SK-N-SH treated with all-trans-retinoic acid at 6 μM for 48 hours (cell line): ENCODE data around the gene LANCL2.

Source experiments
- ATAC-seq: fragments of 200-7000 bp; cut with Tn5 transposase; 3 replicates; pipeline ENCODE4 v1.9.1; 2020; ENCODE audit warnings: mild to moderate bottlenecking, moderate library complexity
- ARNTL ChIP-seq: fragments of 450-650 bp; formaldehyde crosslinking; IDR thresholded peaks from 2 replicates; pipeline ENCODE4 v1.5.0; 2020; ENCODE audit warnings: low read depth, mild to moderate bottlenecking, moderate library complexity, borderline replicate concordance
- BACH2 ChIP-seq: fragments of 250-450 bp; sonication (Bioruptor Pico); IDR thresholded peaks from 2 replicates; pipeline ENCODE4 v1.9.0; 2021; ENCODE audit warnings: mild to moderate bottlenecking, borderline replicate concordance
- CREB5 ChIP-seq: fragments of 250-450 bp; sonication (Bioruptor Pico); IDR thresholded peaks from 2 replicates; pipeline ENCODE4 v1.5.1; 2020; ENCODE audit warnings: low read depth, mild to moderate bottlenecking, moderate library complexity
- CSDC2 ChIP-seq: fragments of 250-450 bp; sonication (Bioruptor Pico); IDR thresholded peaks from 2 replicates; pipeline ENCODE4 v1.5.0; 2020; ENCODE audit warnings: mild to moderate bottlenecking, moderate library complexity
- CSRNP3 ChIP-seq: fragments of 250-450 bp; sonication (Bioruptor Pico); IDR thresholded peaks from 2 replicates; pipeline ENCODE4 v1.5.1; 2021; ENCODE audit warnings: mild to moderate bottlenecking, moderate library complexity
- ESRRG ChIP-seq: fragments of 250-450 bp; sonication (Bioruptor Pico); IDR thresholded peaks from 2 replicates; pipeline ENCODE4 v1.6.1; 2021; ENCODE audit warnings: mild to moderate bottlenecking
- GLIS3 ChIP-seq: fragments of 250-450 bp; sonication (Bioruptor Pico); IDR thresholded peaks from 2 replicates; pipeline ENCODE4 v1.5.0; 2020; ENCODE audit warnings: mild to moderate bottlenecking, moderate library complexity
- ISL1 ChIP-seq: fragments of 250-450 bp; sonication (Bioruptor Pico); IDR thresholded peaks from 2 replicates; pipeline ENCODE4 v2.1.2; 2022; ENCODE audit warnings: mild to moderate bottlenecking, moderate library complexity
- OSR1 ChIP-seq: fragments of 250-450 bp; sonication (Bioruptor Pico); IDR thresholded peaks from 2 replicates; pipeline ENCODE4 v1.8.0; 2022; ENCODE audit warnings: moderate library complexity, mild to moderate bottlenecking, inconsistent platforms
- PATZ1 ChIP-seq: fragments of 250-450 bp; sonication (Bioruptor Pico); IDR thresholded peaks from 2 replicates; pipeline ENCODE4 v1.8.0; 2020; ENCODE audit warnings: mild to moderate bottlenecking, moderate library complexity, borderline replicate concordance
- POU6F1 ChIP-seq: fragments of 250-450 bp; sonication (Bioruptor Pico); IDR thresholded peaks from 2 replicates; pipeline ENCODE4 v1.8.0; 2021; ENCODE audit warnings: low read depth, mild to moderate bottlenecking, moderate library complexity, borderline replicate concordance
- PPARA ChIP-seq: fragments of 250-450 bp; sonication (Bioruptor Pico); IDR thresholded peaks from 2 replicates; pipeline ENCODE4 v1.5.0; 2020; ENCODE audit warnings: mild to moderate bottlenecking, borderline replicate concordance
- RARB ChIP-seq: fragments of 250-450 bp; sonication (Bioruptor Pico); IDR thresholded peaks from 2 replicates; pipeline ENCODE4 v1.8.0; 2021; ENCODE audit warnings: mild to moderate bottlenecking, moderate library complexity
- SNAI2 ChIP-seq: fragments of 250-450 bp; sonication (Bioruptor Pico); IDR thresholded peaks from 2 replicates; pipeline ENCODE4 v1.5.0; 2020; ENCODE audit warnings: mild to moderate bottlenecking, moderate library complexity
- TCF4 ChIP-seq: fragments of 250-450 bp; sonication (Bioruptor Pico); IDR thresholded peaks from 2 replicates; pipeline ENCODE4 v1.8.0; 2021; ENCODE audit warnings: mild to moderate bottlenecking, moderate library complexity, borderline replicate concordance
- TOX ChIP-seq: fragments of 250-450 bp; sonication (Bioruptor Pico); IDR thresholded peaks from 2 replicates; pipeline ENCODE4 v1.8.0; 2021; ENCODE audit warnings: mild to moderate bottlenecking, moderate library complexity, borderline replicate concordance
- TSHZ2 ChIP-seq: fragments of 250-450 bp; sonication (Bioruptor Pico); IDR thresholded peaks from 2 replicates; pipeline ENCODE4 v1.5.0; 2020; ENCODE audit warnings: mild to moderate bottlenecking, moderate library complexity
- ZC3H10 ChIP-seq: fragments of 250-450 bp; sonication (Bioruptor Pico); IDR thresholded peaks from 2 replicates; pipeline ENCODE4 v1.5.1; 2021; ENCODE audit warnings: mild to moderate bottlenecking, moderate library complexity
- ZFP3 ChIP-seq: fragments of 250-450 bp; sonication (Bioruptor Pico); IDR thresholded peaks from 2 replicates; pipeline ENCODE4 v1.5.0; 2020; ENCODE audit warnings: mild to moderate bottlenecking, moderate library complexity
- ZFP30 ChIP-seq: fragments of 450-650 bp; formaldehyde crosslinking; IDR thresholded peaks from 2 replicates; pipeline ENCODE4 v1.5.0; 2022; ENCODE audit warnings: mild to moderate bottlenecking, moderate library complexity
- ZNF565 ChIP-seq: fragments of 450-650 bp; formaldehyde crosslinking; conservative IDR thresholded peaks from 2 replicates; pipeline ENCODE4 v1.5.0; 2020; ENCODE audit warnings: low read depth, mild to moderate bottlenecking, moderate library complexity
- ZNF70 ChIP-seq: fragments of 450-650 bp; formaldehyde crosslinking; IDR thresholded peaks from 2 replicates; pipeline ENCODE4 v1.5.0; 2020; ENCODE audit warnings: mild to moderate bottlenecking, moderate library complexity
- ZNF8 ChIP-seq: fragments of 450-650 bp; formaldehyde crosslinking; IDR thresholded peaks from 2 replicates; pipeline ENCODE4 v1.5.0; 2020; ENCODE audit warnings: mild to moderate bottlenecking, moderate library complexity

The LANCL2 gene

GRCh38 chr7:55440040-55440690 lies 75.0 kb downstream of the LANCL2 start:
- peak; percentile 2; the same call in 1 of the 3 replicates for ATAC-seq
- TF ChIP-seq ARNTL (CRISPR knock-in tag) (no peak), TOX (CRISPR knock-in tag) (no peak), CREB5 (CRISPR knock-in tag) (no peak), CSDC2 (CRISPR knock-in tag) (no peak), CSRNP3 (CRISPR knock-in tag) (no peak), ISL1 (CRISPR knock-in tag) (no peak), ESRRG (CRISPR knock-in tag) (no peak), GLIS3 (no peak), RARB (no peak), ZNF8 (CRISPR knock-in tag) (no peak)

- ATAC-seq, result no peak
- TF ChIP-seq ZNF8 (CRISPR knock-in tag) (no peak), ISL1 (CRISPR knock-in tag) (no peak)
These were observed 75.9 kb downstream of the LANCL2 start for GRCh38 chr7:55441002-55441401.

- peak; percentile 75 for ATAC-seq
- no peak for TF ChIP-seq ARNTL (CRISPR knock-in tag)
- 0 out of 2 replicates have a peak, but pooled peaks have one; percentile 9 for TF ChIP-seq SNAI2 (CRISPR knock-in tag)
- TF ChIP-seq PPARA (CRISPR knock-in tag), result no peak
- TF ChIP-seq ZFP30 (CRISPR knock-in tag), result no peak
- TF ChIP-seq ZC3H10 (CRISPR knock-in tag), result no peak
- TF ChIP-seq OSR1 (CRISPR knock-in tag), result no peak
- no peak for TF ChIP-seq ZFP3 (CRISPR knock-in tag)
- 0 out of 2 replicates have a peak, but pooled peaks have one; percentile 19 for TF ChIP-seq ISL1 (CRISPR knock-in tag)
- TF ChIP-seq CREB5 (CRISPR knock-in tag), result no peak
- no peak for TF ChIP-seq ZNF565 (CRISPR knock-in tag)
- no peak for TF ChIP-seq BACH2
- TF ChIP-seq POU6F1 (CRISPR knock-in tag), result no peak
- TF ChIP-seq TOX (CRISPR knock-in tag), result no peak
- TF ChIP-seq RARB, result no peak
- no peak for TF ChIP-seq TSHZ2 (CRISPR knock-in tag)
- TF ChIP-seq GLIS3, result no peak
- 0 out of 2 replicates have a peak, but pooled peaks have one; percentile 12 for TF ChIP-seq ZNF70
- no peak for TF ChIP-seq CSDC2 (CRISPR knock-in tag)
- TF ChIP-seq TCF4 (CRISPR knock-in tag), result peak; percentile 77
- no peak for TF ChIP-seq ZNF8 (CRISPR knock-in tag)
- no peak for TF ChIP-seq ESRRG (CRISPR knock-in tag)
- TF ChIP-seq CSRNP3 (CRISPR knock-in tag), result no peak
- TF ChIP-seq PATZ1, result no peak
- TF ChIP-seq, all 23 proteins: peak for 4
These were observed 76.8 kb downstream of the LANCL2 start for GRCh38 chr7:55441774-55442522.
